KMS-11 (cell line): ENCODE measurements around the gene ARL5A.
A peak's percentile ranks its signal among the peaks of the same experiment; 100 is the strongest.

Experiments
- H2AFZ ChIP-seq: fragments of 200-600 bp; sonication (generic); 2 replicates; pipeline ENCODE4 v1.6.1; 2016; ENCODE audit warnings: antibody characterized with exemption, mixed run types, low read depth
- H3K27ac ChIP-seq: fragments of 200-600 bp; sonication (generic); 2 replicates; pipeline ENCODE4 v1.6.1; 2016; ENCODE audit warnings: mild to moderate bottlenecking, mixed run types
- H3K27me3 ChIP-seq: fragments of 200-600 bp; sonication (generic); 2 replicates; pipeline ENCODE4 v1.6.1; 2017; ENCODE audit warnings: mild to moderate bottlenecking, low read depth, mixed run types, moderate library complexity; ENCODE audit not compliant: insufficient read depth
- H3K36me3 ChIP-seq: fragments of 200-600 bp; sonication (generic); 2 replicates; pipeline ENCODE4 v1.6.1; 2017; ENCODE audit warnings: mild to moderate bottlenecking, mixed run types; ENCODE audit not compliant: insufficient read depth
- H3K4me1 ChIP-seq: fragments of 200-600 bp; sonication (generic); 2 replicates; pipeline ENCODE4 v1.6.1; 2016; ENCODE audit warnings: mild to moderate bottlenecking, low read depth, mixed run types; ENCODE audit not compliant: poor library complexity, severe bottlenecking
- H3K4me2 ChIP-seq: fragments of 200-600 bp; sonication (generic); 2 replicates; pipeline ENCODE4 v1.7.0; 2016; ENCODE audit warnings: mild to moderate bottlenecking, mixed run types
- H3K4me3 ChIP-seq: fragments of 200-600 bp; sonication (generic); IDR thresholded peaks from 2 replicates; pipeline ENCODE4 v1.6.1; 2017; ENCODE audit warnings: low read depth, low read length, mixed read lengths; ENCODE audit not compliant: insufficient read depth
- H3K79me2 ChIP-seq: fragments of 200-600 bp; sonication (generic); 2 replicates; pipeline ENCODE4 v1.6.1; 2016; ENCODE audit warnings: low read depth, mixed run types; ENCODE audit not compliant: insufficient read depth
- H3K9ac ChIP-seq: fragments of 200-600 bp; sonication (generic); 2 replicates; pipeline ENCODE4 v1.6.1; 2016; ENCODE audit warnings: mild to moderate bottlenecking, mixed run types
- H4K20me1 ChIP-seq: fragments of 200-600 bp; sonication (generic); 2 replicates; pipeline ENCODE4 v1.6.1; 2016; ENCODE audit warnings: mild to moderate bottlenecking, mixed run types; ENCODE audit not compliant: insufficient read depth
- TF ChIP-seq, protein P1 (sequence below): fragments of 200-600 bp; sonication (generic); conservative IDR thresholded peaks from 2 replicates; pipeline ENCODE4 v1.6.1; 2017; ENCODE audit warnings: low read depth, mild to moderate bottlenecking, antibody characterized with exemption, low read length, moderate library complexity, mixed read lengths

ARL5A gene

DNA sequence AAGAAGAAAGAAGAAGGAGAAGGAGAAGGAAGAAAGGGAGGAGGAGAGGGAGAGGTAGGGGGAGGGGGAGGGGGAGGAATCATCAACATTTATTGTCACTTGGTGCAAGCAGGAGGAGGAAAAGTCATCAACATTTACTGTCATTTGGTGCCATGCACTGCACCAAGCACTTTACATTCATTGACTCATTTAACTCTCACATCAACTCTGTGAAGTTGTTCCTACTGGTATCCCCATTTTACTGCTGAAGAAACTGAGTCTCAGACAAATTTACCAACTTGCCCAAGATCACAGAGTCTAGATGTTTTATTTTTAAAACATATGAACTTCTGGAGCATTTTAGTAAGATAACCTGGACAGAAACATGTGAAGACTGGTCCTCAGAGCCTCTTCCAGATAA, 47.3 kb downstream of the ARL5A start:
- Histone ChIP-seq H3K4me2 (no peak overlapping the region), H3K4me3 (no peak overlapping the region), H3K79me2 (no peaks in the 10 kb centered on the region), H2AFZ (no peak overlapping the region), H3K27ac (no peak overlapping the region), H3K36me3 (no peaks in the 10 kb centered on the region), H3K4me1 (no peaks in the 10 kb centered on the region), H3K27me3 (no peaks in the 10 kb centered on the region), H4K20me1 (no peaks in the 10 kb centered on the region), H3K9ac (no peak overlapping the region)
- TF ChIP-seq, protein P1, sequence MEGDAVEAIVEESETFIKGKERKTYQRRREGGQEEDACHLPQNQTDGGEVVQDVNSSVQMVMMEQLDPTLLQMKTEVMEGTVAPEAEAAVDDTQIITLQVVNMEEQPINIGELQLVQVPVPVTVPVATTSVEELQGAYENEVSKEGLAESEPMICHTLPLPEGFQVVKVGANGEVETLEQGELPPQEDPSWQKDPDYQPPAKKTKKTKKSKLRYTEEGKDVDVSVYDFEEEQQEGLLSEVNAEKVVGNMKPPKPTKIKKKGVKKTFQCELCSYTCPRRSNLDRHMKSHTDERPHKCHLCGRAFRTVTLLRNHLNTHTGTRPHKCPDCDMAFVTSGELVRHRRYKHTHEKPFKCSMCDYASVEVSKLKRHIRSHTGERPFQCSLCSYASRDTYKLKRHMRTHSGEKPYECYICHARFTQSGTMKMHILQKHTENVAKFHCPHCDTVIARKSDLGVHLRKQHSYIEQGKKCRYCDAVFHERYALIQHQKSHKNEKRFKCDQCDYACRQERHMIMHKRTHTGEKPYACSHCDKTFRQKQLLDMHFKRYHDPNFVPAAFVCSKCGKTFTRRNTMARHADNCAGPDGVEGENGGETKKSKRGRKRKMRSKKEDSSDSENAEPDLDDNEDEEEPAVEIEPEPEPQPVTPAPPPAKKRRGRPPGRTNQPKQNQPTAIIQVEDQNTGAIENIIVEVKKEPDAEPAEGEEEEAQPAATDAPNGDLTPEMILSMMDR = no peak

DNA sequence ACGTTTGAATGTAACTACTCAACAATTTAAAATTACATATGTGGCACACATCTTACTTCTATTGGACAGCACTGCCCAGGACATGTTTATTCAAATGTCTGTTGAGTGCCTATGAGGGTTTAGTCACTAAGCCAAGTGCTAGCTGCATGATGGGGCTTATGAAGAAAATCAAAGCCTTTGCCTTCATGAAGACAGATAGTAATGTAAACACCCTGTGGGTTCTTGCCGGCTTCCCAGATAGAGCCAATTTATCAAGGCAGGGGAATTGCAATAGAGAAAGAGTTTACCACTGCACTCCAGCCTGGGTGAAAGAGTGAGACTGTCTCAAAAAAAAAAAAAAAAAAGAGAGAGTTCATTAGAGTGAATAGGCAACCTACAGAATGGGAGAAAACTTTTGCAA, 50.3 kb downstream of the ARL5A start:
- Histone ChIP-seq H3K4me2 (no peak overlapping the region), H4K20me1 (no peaks in the 10 kb centered on the region), H3K27ac (no peak overlapping the region), H3K27me3 (no peaks in the 10 kb centered on the region), H3K79me2 (no peaks in the 10 kb centered on the region), H3K36me3 (no peaks in the 10 kb centered on the region), H3K9ac (no peak overlapping the region), H3K4me3 (no peak overlapping the region), H3K4me1 (no peaks in the 10 kb centered on the region), H2AFZ (no peak overlapping the region)
- TF ChIP-seq, protein P1 = no peak

DNA sequence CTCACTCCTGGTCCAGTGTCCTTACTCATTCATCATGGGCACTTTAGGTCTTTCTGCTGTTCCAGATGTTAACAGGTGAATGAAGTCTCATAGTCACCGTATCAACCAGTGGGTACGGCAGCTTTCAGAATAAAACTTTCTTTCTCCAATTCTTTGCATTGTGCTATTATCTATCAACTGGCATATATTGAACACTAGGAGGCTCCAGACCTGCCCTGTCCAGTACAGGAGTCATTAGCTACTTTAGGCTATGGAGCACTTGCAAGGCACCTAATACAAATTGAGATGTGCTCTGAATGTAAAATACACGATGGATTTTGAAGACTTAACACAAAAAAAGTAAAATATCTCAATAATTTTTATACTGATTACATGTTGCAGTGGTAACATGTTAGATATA, 50.7 kb downstream of the ARL5A start:
- no peaks in the 10 kb centered on the region for H4K20me1 ChIP-seq
- TF ChIP-seq, protein P1 = 0 out of 2 replicates have a peak, but pooled peaks have one; percentile 15
- no peak overlapping the region for H3K9ac ChIP-seq
- no peaks in the 10 kb centered on the region for H3K36me3 ChIP-seq
- no peak overlapping the region for H2AFZ ChIP-seq
- H3K4me2 ChIP-seq = no peak overlapping the region
- no peak overlapping the region for H3K27ac ChIP-seq
- no peak overlapping the region for H3K4me3 ChIP-seq
- no peaks in the 10 kb centered on the region for H3K27me3 ChIP-seq
- no peaks in the 10 kb centered on the region for H3K79me2 ChIP-seq
- H3K4me1 ChIP-seq = no peaks in the 10 kb centered on the region

DNA sequence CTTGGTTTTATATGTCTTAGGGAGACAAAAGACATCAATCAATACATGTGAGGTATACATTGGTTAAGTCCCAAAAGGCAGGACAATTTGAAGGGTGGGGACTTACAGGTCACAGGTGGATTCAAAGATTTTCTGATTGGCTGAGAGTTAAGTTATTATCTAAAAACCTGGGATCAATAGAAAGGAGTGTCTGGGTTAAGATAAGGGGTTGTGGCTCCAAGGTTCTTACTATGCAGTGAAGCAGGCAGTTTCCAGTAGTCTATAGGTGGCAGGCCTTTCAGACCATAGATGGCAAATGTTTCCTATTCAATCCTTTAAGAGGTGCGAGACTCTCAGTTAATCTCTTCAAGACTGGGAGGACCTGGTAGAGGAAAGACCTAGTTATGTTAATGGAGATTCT, 51.9 kb downstream of the ARL5A start:
- no peaks in the 10 kb centered on the region for H3K4me1 ChIP-seq
- no peaks in the 10 kb centered on the region for H3K27me3 ChIP-seq
- no peak overlapping the region for H3K4me3 ChIP-seq
- TF ChIP-seq, protein P1 = no peak
- H4K20me1 ChIP-seq = no peaks in the 10 kb centered on the region
- H2AFZ ChIP-seq = no peak overlapping the region
- H3K36me3 ChIP-seq = no peaks in the 10 kb centered on the region
- H3K79me2 ChIP-seq = no peaks in the 10 kb centered on the region
- H3K4me2 ChIP-seq = no peak overlapping the region
- no peak overlapping the region for H3K9ac ChIP-seq
- H3K27ac ChIP-seq = no peak overlapping the region
